Measurements from ENCODE around the gene PFKFB2. TPM values are rescaled to one million over a fixed set of nuclear protein-coding genes. Genes with fewer than 3 reads are reported as not detected.
A peak's percentile ranks its signal among the peaks of the same experiment; 100 is the strongest.

The PFKFB2 gene
- total and polyA plus RNA-seq, 2 experiments from 2014 or later, result 9.5 to 19.2 TPM

GRCh38 chr1:207021876-207022596 lies 31.0 kb upstream of the PFKFB2 start:
- Histone ChIP-seq H3K9me2 (replicated peaks; ENCODE audit: insufficient read depth) (no peaks in the 10 kb centered on the region), H3K27ac (peak overlapping the region; percentile 100), H3K27me3 (no peaks in the 10 kb centered on the region), H3K36me3 (replicated peaks; ENCODE audit: insufficient read depth, low read depth) (no peaks in the 10 kb centered on the region), H3K4me1 (ENCODE audit: insufficient read depth) (peaks cover 44% of the 10 kb centered on the region), H3K4me3 (no peak overlapping the region), H3K79me2 (no peaks in the 10 kb centered on the region), H3K4me2 (no peak overlapping the region), H3K9me3 (ENCODE audit: low read depth) (no peaks in the 10 kb centered on the region), H4K20me1 (ENCODE audit: insufficient read depth, poor library complexity, severe bottlenecking) (no peaks in the 10 kb centered on the region), H2AFZ (no peak overlapping the region)
- no peak for DNase-seq (ENCODE audit: low spot score)
- WGBS (ENCODE audit: low lambda C conversion rate, missing lambda C conversion rate), result 94% methylated on average over 15 of the region's 15 CpGs
- no peak for TF ChIP-seq EZH2phosphoT487 (IDR thresholded peaks at IDR 0.05; ENCODE audit: low read depth, severe bottlenecking, unreplicated experiment)
- TF ChIP-seq CTCF (IDR thresholded peaks at IDR 0.05; ENCODE audit: poor library complexity), result no peak
- no peak for TF ChIP-seq EZH2 (IDR thresholded peaks at IDR 0.05; ENCODE audit: borderline replicate concordance)

GRCh38 chr1:207022996-207023679 lies 29.9 kb upstream of the PFKFB2 start:
- H3K4me1 ChIP-seq (ENCODE audit: insufficient read depth), result peaks cover 54% of the 10 kb centered on the region
- H3K36me3 ChIP-seq (replicated peaks; ENCODE audit: insufficient read depth, low read depth), result no peaks in the 10 kb centered on the region
- H3K9me3 ChIP-seq (ENCODE audit: low read depth), result no peaks in the 10 kb centered on the region
- H3K79me2 ChIP-seq, result peaks cover 2% of the 10 kb centered on the region
- no peak overlapping the region for H2AFZ ChIP-seq
- peak overlapping the region; percentile 100 for H3K27ac ChIP-seq
- 92% methylated on average over 8 of the region's 8 CpGs for WGBS (ENCODE audit: low lambda C conversion rate, missing lambda C conversion rate)
- H4K20me1 ChIP-seq (ENCODE audit: insufficient read depth, poor library complexity, severe bottlenecking), result no peaks in the 10 kb centered on the region
- no peaks in the 10 kb centered on the region for H3K9me2 ChIP-seq (replicated peaks; ENCODE audit: insufficient read depth)
- H3K4me2 ChIP-seq, result no peak overlapping the region
- H3K4me3 ChIP-seq, result no peak overlapping the region
- DNase-seq (ENCODE audit: low spot score), result no peak
- H3K27me3 ChIP-seq, result no peaks in the 10 kb centered on the region
- TF ChIP-seq CTCF (IDR thresholded peaks at IDR 0.05; ENCODE audit: poor library complexity) (no peak), EZH2 (IDR thresholded peaks at IDR 0.05; ENCODE audit: borderline replicate concordance) (no peak), EZH2phosphoT487 (IDR thresholded peaks at IDR 0.05; ENCODE audit: low read depth, severe bottlenecking, unreplicated experiment) (no peak)

GRCh38 chr1:207024202-207025145 lies 28.6 kb upstream of the PFKFB2 start:
- peak overlapping the region; percentile 100 for H3K27ac ChIP-seq
- no peaks in the 10 kb centered on the region for H4K20me1 ChIP-seq (ENCODE audit: insufficient read depth, poor library complexity, severe bottlenecking)
- H3K4me1 ChIP-seq (ENCODE audit: insufficient read depth), result peaks cover 63% of the 10 kb centered on the region
- H3K4me2 ChIP-seq, result peak overlapping the region; percentile 77
- no peaks in the 10 kb centered on the region for H3K9me3 ChIP-seq (ENCODE audit: low read depth)
- TF ChIP-seq EZH2 (IDR thresholded peaks at IDR 0.05; ENCODE audit: borderline replicate concordance) (no peak), EZH2phosphoT487 (IDR thresholded peaks at IDR 0.05; ENCODE audit: low read depth, severe bottlenecking, unreplicated experiment) (no peak), CTCF (IDR thresholded peaks at IDR 0.05; ENCODE audit: poor library complexity) (no peak)
- peaks cover 11% of the 10 kb centered on the region for H3K79me2 ChIP-seq
- no peak overlapping the region for H3K4me3 ChIP-seq
- H2AFZ ChIP-seq, result no peak overlapping the region
- no peaks in the 10 kb centered on the region for H3K36me3 ChIP-seq (replicated peaks; ENCODE audit: insufficient read depth, low read depth)
- no peaks in the 10 kb centered on the region for H3K27me3 ChIP-seq
- DNase-seq (ENCODE audit: low spot score), result peak; percentile 82
- no peaks in the 10 kb centered on the region for H3K9me2 ChIP-seq (replicated peaks; ENCODE audit: insufficient read depth)
- WGBS (ENCODE audit: low lambda C conversion rate, missing lambda C conversion rate), result 49% methylated on average over 16 of the region's 18 CpGs

Data from hepatocyte (in vitro differentiated cells).